Lower leg skin (tissue), 4 donors: Measurements from ENCODE around the gene RGN. TPM values are rescaled to one million over a fixed set of nuclear protein-coding genes. Genes with fewer than 3 reads are reported as not detected.
A peak's percentile ranks its signal among the peaks of the same experiment; 100 is the strongest.
"Not testable (repeated sequence)": the region's sequence is repeated elsewhere in the genome, so short reads cannot be mapped to it uniquely, and the experiment has no call there.

Experiments
- DNase-seq, 2 donors: peaks; one replicate each; pipeline ENCODE4 v3.0.0-alpha.2; 2019; ENCODE audit warnings: low spot score in 2 of 2
- H3K4me3 ChIP-seq: fragments of 200-600 bp; sonication (generic); 2 replicates; pipeline ENCODE4 v1.5.1; 2017; ENCODE audit warnings: mild to moderate bottlenecking, low read depth; ENCODE audit not compliant: poor library complexity, severe bottlenecking
- POLR2A ChIP-seq, 2 donors: fragments of 450-650 bp; IDR thresholded peaks; one replicate each; pipeline ENCODE4 v1.6.1; 2016 to 2017; ENCODE audit warnings: antibody characterized with exemption in 2 of 2, mild to moderate bottlenecking in 1 of 2, moderate library complexity in 1 of 2
- WGBS, 2 donors: methylation state at CpG; one replicate each; pipeline ENCODE4 v1.1.5; 2018; 5-methylcytosine and 5-hydroxymethylcytosine counted together
- intact Hi-C: fragments of 100-400 bp; cut with DNase I; formaldehyde crosslinking; loops from one replicate; pipeline ENCODE4 v1.15.0; 2023; ENCODE audit warnings: low total_unique reads
- total RNA-seq, 4 donors: library from RNA; depleted of rRNA; stranded (reverse); fragments of >200 nt; gene quantifications; one replicate each; pipeline ENCODE4 v1.1.0, GENCODE V29; 2016
- TF ChIP-seq, protein P1 (sequence below), 3 donors: fragments of 450-650 bp; IDR thresholded peaks; one replicate each; pipeline ENCODE4 v1.5.1; 2016; ENCODE audit warnings: antibody characterized with exemption in 3 of 3, mild to moderate bottlenecking in 3 of 3, moderate library complexity in 2 of 3

RGN gene
- total RNA-seq, 4 donors from 2014 or later: 0.53 to 1.4 (median 0.71) TPM; not detected in 1

DNA sequence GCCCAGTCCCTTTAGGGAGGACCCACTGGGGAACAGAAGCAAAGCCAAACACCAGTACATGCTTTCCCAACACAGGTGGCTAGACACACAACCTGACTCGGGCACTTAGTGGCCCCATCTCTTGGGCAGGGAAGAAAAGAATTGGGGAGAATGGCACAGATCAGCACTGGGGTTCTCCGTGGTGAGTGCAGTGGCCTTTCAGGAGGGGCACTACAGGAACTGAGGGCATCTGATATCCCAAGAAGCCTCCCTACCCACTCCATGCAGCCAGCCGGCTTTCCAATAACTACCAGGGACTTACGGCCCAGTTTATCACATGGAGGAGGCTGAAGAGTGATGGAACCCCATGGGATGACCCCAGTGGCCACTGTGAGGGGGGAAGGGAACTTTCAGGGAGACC lies 23.0 kb downstream of the RGN start:
- TF ChIP-seq POLR2A (IDR thresholded peaks at IDR 0.05): no peak
- TF ChIP-seq, protein P1, sequence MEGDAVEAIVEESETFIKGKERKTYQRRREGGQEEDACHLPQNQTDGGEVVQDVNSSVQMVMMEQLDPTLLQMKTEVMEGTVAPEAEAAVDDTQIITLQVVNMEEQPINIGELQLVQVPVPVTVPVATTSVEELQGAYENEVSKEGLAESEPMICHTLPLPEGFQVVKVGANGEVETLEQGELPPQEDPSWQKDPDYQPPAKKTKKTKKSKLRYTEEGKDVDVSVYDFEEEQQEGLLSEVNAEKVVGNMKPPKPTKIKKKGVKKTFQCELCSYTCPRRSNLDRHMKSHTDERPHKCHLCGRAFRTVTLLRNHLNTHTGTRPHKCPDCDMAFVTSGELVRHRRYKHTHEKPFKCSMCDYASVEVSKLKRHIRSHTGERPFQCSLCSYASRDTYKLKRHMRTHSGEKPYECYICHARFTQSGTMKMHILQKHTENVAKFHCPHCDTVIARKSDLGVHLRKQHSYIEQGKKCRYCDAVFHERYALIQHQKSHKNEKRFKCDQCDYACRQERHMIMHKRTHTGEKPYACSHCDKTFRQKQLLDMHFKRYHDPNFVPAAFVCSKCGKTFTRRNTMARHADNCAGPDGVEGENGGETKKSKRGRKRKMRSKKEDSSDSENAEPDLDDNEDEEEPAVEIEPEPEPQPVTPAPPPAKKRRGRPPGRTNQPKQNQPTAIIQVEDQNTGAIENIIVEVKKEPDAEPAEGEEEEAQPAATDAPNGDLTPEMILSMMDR (IDR thresholded peaks at IDR 0.05): no peak
- peak in 1 of 2 donors; percentile 56 for DNase-seq
- 78 to 86% methylated on average over 4 of the region's 4 CpGs for WGBS, 2 donors
- H3K4me3 ChIP-seq: no peak overlapping the region
- intact Hi-C loops: no loop called here

DNA sequence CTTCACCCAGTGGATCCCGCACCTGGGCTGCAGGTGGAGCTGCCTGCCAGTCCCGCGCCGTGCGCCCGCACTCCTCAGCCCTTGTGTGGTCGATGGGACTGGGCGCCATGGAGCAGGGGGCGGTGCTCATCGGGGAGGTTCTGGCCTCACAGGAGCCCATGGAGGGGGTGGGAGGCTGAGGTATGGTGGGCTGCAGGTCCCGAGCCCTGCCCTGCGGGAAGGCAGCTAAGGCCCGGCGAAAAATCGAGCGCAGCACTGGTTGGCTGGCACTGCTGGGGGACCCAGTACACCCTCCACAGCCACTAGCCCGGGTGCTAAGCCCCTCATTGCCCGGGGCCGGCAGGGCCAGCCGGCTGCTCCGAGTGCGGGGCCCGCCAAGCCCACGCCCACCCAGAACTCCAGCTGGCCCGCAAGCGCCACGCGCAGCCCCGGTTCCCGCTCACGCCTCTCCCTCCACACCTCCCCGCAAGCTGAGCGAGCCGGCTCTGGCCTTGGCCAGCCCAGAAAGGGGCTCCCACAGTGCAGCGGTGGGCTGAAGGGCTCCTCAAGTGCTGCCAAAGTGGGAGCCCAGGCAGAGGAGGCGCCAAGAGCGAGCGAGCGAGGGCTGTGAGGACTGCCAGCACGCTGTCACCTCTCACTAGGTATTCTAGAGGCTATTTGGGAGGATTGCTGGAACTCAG lies 32.8 kb downstream of the RGN start:
- intact Hi-C loops, H3K4me3 ChIP-seq: not testable (repeated sequence)
- peak in 1 of 2 donors; percentile 54 for DNase-seq
- 95 to 100% methylated on average over 1 to 25 of the region's 40 CpGs for WGBS, 2 donors

DNA sequence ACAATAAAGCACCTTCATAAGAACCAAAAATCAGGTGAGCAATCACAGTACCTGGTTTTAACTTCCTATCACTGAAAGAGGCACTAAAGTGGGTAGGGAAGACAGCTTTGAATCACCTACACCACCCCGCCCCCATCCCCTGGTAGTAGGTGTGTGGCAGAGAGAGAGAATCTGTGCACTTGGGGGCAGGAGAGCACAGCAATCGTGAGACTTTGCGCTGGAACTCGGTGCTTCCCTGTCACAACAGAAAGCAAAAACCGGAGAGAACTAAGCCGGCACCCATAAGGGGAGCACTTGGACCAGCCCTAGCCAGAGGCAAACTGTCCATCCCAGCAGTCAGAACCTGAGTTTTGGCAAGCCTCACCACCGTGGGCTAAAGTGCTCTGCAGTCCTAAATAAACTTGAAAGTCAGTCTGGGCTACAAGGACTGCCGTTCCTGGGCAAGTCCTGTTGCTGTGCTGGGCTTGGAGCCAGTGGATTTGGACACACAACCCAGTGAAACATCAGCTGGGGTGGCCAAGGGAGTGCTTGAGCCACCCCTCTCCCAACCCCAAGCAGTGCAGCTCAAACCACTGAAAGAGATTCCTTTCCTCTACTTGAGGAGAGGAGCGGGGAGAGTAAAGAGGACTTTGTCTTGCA lies 34.2 kb downstream of the RGN start:
- TF ChIP-seq, protein P1 (IDR thresholded peaks at IDR 0.05): no peak
- no peak for TF ChIP-seq POLR2A (IDR thresholded peaks at IDR 0.05)
- WGBS, 2 donors: 64 to 70% methylated on average over 8 of the region's 9 CpGs
- DNase-seq: peak in 1 of 2 donors; percentile 72
- H3K4me3 ChIP-seq: no peak overlapping the region
- intact Hi-C loops: no loop called here

DNA sequence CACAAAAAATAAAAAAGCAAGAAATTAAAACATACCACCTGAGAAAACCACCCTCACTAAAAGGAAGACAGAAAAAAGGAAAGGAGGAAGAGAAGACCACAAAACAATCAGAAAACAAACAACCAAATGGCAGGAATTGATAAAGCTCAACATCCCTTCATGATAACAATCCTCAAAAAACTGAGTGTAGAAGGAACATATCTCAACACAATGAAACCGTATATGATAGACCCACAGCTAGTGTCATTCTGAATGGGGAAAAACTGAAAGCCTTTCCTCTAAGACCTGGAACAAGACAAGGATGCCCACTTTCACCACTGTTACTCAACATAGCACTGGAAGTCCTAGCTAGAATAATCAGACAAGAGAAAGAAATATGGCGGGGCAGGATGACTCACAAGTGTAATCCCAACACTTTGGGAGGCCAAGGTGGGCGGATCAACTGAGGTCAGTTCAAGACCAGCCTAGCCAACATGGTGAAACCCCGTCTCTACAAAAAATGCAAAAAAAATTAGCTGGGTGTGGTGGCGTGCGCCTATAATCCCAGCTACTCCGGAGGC lies 38.4 kb downstream of the RGN start:
- peak in 1 of 2 donors; percentile 23 for DNase-seq
- intact Hi-C loops, H3K4me3 ChIP-seq: not testable (repeated sequence)
- WGBS, 2 donors: 92 to 93% methylated on average over 7 of the region's 7 CpGs

DNA sequence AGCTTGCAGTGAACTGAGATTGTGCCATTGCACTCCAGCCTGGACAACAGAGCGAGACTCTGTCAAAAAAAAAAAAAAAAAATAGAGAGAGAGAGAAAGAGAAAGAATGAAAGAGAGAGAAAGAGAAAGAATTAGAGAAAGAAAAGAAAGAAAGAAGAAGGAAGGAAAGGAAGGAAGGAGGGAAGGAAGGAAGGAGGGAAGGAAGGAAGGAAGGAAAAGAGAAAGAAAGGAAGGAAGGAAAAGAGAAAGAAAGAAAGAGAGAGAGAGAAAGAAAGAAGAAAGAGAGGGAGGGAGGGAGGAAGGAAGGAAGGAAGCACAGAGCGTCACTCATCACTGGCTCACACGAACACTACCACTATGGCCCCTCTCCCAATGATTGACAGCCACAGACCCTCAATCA lies 46.2 kb downstream of the RGN start:
- 81 to 83% methylated on average over 2 to 3 of the region's 3 CpGs for WGBS, 2 donors
- DNase-seq, intact Hi-C loops, H3K4me3 ChIP-seq: not testable (repeated sequence)

DNA sequence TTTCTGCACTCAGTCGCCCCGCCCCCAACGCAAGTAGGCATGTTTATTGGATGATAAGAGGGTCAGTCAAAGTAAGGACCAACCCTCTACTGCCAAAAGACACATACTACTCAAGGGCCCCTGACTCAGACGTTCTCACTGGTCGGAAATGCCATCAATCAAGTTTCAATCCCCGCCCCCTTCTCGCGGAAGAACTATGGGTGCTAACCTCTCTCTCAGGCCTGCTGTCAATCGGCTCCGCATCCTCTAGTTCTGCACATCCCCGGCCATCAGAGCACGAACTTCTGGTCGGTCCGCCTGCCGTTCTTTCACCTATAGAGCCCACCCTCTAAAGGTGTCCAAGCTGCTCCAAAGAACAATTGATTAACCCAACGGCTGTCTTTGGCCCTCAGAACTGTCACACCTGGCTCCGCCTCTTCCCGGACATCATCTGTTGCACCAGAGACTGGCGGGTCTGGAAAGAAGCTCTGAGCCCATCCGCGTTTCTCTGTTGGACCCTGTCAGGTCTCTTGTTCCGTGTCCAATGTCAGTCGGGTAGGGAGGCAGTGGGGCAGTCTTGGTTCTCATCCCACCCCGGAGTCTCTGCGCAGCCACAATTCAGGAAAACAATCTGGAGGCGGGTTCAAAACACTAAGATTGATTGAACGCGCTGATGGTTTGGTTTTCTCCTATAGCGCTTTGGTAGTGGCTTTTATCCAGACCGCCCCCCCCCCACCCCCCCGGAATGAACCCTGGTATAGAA lies 51.1 kb downstream of the RGN start:
- TF ChIP-seq, protein P1 (IDR thresholded peaks at IDR 0.05): no peak
- no peak for TF ChIP-seq POLR2A (IDR thresholded peaks at IDR 0.05)
- H3K4me3 ChIP-seq: no peak overlapping the region
- intact Hi-C loops: no loop called here
- DNase-seq: peak; percentile 94 to 97
- 0 to 47% methylated on average over 25 to 31 of the region's 31 CpGs for WGBS, 2 donors

DNA sequence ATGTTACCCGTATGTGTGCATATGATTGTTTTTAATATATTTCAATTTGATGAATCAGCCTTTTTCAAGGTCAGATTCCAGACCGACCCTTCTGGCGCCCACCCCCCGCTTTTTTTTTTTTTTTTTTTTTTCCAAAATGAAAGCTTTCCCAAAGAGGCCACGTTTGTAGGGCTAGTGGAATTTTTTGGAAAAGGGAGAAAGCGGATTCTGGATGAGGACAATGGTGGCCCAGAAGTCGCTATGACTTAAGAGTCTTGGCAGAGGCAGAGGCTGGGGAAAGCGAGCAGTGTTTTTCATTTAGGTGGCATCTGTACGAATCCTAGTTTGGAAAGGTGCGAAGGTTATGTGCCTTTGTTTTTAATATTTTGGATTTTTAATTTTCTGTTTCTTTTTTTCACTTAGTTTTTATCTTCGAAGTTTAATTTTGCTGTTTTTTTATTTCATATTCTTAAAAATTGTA lies 51.7 kb downstream of the RGN start:
- 16 to 38% methylated on average over 11 of the region's 11 CpGs for WGBS, 2 donors
- H3K4me3 ChIP-seq: no peak overlapping the region
- intact Hi-C loops: no loop called here
- no peak for TF ChIP-seq POLR2A (IDR thresholded peaks at IDR 0.05)
- TF ChIP-seq, protein P1 (IDR thresholded peaks at IDR 0.05): no peak
- DNase-seq: no peak
